Hematopoietic multipotent progenitor cell treated with erythropoietin and hydrocortisone succinate and interleukin-3 and kit ligand, for 6 days (in vitro differentiated cells): Measurements from ENCODE around the gene OSBPL5.
A peak's percentile ranks its signal among the peaks of the same experiment; 100 is the strongest.

Experiments
- DNase-seq: peaks from one replicate; pipeline ENCODE4 v3.0.0-alpha.2; 2015

The OSBPL5 gene

DNA sequence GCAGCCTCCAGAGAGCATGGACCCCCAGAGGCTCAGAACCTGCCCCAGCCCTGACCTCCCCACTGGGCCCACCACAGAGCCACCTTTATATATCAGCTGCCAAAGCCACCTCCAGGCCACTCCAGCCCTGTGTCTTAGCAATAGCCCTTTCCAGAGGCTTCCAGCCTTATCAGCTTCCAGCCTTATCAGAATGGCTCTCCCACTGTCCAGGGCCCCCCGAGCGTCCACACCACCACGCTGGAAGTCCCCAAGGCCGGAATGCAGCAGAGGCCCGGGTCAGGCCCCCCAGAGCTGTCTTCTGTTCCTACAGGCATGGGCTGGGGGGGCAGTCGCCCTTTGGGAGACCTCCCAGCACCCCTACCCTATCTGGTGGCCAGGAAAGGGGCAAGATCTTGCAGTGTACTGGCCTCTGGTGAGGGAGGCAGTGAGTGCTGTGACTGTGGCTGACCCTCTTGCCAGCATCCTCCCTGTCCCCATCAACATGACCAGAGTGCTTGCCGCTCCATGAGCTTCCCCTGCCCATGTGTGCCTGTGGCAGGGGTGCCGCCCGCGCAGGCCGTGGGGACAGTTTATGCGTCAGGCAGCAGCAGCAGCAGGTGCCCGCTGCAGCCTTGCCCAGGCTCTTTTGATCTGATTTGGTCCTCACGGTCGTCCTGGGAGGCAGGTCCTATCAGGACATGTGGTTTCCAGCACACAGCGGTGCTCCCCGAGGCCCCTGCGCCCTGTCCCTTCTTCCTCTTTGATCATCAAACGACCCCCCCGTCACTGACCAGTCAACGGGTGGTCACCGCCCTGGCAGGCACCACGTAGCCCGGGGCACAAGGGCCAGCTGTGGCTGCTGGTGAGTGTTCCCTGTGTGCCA, 15.9 kb downstream of the OSBPL5 start:
- no peak for DNase-seq

DNA sequence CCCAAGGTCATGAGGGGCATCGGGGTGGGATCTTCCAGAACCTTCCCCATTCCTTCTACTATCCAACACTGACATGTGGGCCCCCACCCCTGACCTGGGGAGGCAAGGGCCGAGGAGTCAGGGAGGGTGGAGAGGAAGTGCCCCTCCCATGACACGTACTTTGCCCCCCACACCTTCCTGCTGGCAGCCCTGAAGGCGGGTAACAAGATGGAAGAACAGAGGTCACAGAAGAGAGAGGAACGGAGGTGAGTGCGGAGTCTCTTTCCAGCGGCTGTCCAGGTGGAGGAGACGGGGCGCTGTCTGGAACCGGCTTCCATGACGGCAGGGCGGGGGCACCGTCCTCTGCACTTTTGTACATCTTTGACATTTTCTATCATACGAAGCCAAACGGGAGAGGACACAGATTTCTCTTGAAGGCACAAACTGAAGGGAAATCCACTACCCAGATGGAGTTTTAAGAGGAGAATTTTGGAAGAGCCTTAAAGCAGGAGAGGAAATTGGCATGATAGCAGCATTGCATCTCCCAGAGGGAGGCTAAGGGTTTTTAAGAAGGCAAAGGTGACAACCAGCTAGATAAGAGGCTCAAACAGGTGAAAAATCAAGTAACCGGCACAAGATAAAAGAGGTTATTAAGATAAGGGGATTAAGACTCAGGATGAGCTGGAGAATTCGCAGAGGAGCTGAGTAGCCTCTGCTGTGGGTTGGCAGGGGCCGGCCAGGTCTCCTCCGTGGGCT, 16.7 kb downstream of the OSBPL5 start:
- DNase-seq, result no peak

DNA sequence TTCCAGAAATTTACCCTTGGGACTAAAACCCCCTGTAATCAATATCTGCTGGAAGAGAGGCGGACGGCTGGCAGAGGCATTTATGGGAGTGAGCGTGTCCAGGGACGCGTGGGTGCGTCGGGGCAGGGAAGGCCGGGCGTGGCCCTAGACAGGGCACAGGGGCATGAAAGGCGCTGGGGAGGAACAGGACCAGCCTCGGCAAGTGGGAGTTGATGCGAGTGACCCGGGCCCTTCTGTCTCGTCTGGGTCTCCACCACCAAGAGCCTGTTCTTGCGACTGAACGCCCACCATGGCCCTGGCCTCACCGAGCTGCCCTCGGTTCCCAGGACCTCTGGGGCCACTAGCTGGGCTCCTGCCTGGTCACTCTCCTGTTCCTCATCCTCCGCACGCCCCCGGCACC, 17.5 kb downstream of the OSBPL5 start:
- no peak for DNase-seq

DNA sequence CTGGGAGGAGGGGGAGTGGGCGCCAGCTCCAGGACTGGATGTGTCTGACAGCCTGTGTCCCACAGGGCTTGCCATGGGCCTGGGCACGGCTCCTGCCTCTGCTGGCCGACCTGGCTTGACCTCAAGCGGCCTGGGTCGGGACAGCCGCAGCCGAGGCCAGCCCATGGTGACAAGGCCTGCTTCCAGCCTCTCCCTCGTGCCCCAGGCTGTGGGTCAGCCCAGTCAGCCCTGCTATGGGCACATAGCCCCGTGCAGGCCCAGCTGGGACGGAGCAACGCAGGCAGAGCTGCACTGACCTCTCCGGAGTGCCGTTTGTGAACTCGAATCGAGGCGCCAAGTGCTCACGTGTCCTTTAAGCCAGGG, 17.9 kb downstream of the OSBPL5 start:
- DNase-seq, result no peak

DNA sequence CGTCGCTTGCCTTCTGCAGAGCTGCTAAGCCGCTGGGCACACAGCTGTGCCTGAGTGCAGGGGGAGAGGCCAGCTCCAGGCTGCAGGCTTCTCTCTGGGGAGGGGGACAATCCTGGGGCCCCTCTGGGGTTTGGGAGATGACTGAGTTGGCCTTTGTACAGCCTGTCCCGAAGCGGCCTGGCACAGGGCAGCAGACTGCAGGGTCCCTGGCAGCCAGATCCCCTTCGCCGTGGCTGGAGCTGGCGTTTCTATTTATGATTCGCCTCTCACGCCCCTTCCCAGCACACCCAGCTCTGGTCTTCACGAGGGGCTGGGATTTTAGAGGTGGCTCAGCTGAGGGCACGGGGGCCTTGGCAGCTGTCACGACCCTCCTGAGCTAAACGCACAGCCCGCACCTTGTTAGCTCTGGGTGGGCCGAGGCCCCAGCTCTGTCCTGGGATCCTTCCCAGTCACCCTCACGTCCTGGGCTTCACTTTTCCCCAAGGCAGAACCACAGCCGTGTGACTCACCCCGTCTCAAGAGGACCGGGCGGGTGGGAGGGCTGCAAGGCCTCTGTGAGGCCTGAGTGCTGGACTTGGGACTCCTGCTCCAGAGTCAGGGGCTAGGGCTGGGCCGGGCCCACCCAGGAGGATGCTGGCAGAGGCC, 18.4 kb downstream of the OSBPL5 start:
- no peak for DNase-seq

DNA sequence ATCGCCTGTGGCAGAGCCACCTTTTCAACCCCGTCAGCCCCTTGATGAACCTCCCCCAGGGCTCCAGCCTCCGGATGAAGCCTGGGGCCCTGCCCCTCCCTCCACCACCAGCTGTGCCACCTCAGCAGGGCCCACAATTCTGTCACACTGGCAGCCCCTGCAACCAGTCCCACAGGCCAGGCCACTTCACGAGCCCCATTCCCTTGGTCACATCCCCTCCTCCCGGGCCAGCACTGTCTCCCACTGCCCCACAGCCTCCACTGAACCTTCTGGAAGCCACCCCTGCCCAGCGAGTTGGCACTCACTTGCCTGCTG, 19.9 kb downstream of the OSBPL5 start:
- no peak for DNase-seq

DNA sequence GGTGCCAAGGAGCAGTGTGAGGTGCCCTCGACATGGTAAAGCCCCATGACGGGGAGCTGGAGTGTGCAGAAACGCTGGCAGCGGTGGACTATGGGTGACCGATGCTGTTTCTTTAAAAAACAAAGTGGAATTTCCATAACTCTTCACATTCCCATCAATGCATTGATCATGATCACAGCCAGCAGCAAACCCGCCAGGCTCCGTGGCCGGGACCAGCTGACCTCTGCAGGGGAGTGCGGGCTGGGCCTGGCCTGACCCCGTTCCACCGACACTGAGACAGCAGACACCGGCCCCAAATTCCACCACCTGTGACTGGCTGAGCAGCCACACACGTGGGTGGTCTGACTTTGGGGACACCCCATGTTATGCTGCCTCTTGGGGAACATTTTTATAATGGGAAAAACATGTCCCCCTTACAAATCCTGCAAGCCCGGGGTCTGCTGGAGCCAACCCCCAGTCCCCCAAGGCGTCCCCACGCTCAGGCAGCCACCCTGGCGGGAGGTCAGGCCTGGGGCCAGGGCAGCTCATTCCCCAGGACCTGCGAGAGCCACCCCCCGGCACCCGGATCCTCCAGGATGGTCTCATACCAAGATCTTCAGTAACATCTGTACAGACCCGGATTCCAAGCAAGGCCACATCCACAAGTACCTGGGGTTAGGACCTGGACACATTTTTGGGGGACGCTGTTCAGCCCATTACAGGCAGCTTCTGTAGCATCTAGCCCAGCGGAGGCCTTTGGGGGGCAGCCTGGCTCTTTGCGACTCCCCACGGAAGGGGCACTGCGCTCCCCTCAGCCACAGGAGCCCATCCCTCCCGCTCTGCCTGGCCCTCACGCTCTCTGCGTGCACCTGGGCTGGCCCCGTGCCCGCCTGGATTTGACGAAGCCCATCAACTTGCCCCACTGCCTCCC, 20.6 kb downstream of the OSBPL5 start:
- no peak for DNase-seq

DNA sequence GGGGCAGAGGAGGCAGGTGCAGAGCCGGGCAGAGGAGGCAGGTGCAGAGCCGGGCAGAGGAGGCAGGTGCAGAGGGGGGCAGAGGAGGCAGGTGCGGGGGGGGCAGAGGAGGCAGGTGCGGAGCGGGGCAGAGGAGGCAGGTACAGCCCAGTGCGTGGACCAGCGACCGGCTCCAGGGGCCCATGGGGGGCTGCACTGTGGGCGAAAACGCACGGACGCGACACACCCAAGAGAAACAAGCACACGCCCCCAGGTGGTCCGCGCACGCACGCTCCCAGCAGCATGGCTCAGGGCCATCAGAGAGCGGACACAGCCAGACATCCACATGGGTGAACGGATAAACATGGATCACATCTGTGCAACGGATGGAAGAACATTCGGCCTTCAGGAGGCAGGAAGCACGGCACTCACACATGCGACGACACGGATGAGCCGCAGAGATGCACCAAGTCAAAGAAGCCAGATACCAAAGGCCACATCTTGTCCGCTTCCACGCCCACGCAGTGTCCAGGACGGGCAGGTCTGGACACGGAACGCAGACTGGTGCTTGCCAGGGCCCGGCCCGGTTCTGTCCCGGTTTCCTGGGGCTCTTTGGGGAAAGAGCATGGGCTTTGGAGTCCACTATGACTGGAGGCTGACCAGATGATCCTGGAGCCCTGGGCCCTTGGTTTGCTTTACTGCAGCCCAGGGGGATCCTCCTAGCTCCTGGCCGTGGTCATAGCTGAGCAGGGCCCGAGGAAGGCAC, 21.8 kb downstream of the OSBPL5 start:
- no peak for DNase-seq

DNA sequence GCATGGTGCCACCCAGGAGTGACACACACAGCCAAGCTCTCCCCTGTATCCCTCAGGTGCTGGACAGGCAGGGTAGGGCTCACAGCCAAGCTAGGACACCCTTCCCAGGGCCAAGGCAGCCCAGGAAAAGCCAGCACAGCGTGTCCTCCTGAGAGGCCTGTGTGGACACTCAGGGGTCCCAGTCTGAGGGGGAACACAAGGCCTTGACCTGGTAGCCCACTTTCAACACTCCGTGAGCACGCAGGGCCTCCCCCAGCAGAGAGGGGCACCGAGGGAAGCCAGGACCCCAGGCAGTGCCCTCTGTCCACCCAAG, 24.9 kb downstream of the OSBPL5 start:
- DNase-seq, result no peak

DNA sequence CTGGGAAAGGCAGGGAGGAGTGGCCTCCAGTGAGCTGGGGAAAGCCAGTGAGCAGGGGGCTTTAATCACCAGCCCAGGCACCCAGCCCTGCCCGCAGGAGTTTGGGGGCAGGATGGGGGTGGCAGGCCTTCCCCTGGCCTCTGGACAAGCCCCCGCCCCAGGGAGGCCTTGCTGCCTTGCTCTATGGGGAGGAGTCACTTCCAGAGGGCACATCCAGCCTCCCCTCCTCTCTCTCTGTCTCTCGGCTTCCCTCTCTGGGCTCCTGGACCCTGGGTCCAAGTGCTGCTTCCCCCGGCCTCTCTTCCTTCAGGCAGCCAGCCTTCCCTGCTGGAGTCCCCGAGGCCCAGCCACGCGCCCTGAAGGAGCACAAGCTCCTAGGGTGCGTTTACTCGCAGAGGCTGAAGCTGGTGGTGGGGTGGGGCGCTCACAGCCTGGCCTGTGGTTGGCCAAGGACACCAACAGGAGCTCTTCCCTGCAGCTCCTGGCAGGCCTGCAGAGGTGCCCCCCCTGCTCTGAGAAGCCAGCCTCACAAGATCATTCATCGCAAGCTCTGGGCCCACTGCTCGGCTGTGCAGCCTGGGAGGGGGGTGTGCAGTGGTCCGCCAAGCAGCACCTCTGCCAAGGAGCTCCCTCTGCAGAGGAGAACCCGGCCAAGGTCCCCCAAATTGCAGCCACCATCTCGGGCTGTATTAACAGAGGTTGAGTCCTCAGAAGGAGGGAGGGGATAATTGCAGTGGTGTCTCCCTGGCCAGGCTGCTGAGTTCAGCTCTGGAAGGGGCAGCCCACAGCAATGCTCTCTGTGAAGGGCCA, 25.4 kb downstream of the OSBPL5 start:
- DNase-seq, result peak; percentile 34

DNA sequence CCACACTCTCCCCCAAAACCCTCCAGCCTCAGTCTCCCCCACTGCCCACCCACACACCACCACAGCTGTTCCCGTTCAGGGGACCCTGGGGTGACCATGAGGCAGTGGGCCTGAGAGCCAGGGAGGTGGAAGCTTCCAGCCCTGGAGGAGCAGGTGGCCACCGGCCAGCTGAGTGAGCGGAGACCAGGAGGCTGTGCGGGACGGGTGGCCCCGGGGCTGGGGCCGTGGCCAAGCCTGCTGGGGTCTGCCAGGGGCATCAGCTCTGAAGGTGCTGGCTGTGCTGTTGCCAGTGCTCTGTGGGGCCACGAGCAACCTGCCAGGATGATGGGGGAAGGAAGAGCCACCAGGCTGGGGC, 26.0 kb downstream of the OSBPL5 start:
- no peak for DNase-seq

DNA sequence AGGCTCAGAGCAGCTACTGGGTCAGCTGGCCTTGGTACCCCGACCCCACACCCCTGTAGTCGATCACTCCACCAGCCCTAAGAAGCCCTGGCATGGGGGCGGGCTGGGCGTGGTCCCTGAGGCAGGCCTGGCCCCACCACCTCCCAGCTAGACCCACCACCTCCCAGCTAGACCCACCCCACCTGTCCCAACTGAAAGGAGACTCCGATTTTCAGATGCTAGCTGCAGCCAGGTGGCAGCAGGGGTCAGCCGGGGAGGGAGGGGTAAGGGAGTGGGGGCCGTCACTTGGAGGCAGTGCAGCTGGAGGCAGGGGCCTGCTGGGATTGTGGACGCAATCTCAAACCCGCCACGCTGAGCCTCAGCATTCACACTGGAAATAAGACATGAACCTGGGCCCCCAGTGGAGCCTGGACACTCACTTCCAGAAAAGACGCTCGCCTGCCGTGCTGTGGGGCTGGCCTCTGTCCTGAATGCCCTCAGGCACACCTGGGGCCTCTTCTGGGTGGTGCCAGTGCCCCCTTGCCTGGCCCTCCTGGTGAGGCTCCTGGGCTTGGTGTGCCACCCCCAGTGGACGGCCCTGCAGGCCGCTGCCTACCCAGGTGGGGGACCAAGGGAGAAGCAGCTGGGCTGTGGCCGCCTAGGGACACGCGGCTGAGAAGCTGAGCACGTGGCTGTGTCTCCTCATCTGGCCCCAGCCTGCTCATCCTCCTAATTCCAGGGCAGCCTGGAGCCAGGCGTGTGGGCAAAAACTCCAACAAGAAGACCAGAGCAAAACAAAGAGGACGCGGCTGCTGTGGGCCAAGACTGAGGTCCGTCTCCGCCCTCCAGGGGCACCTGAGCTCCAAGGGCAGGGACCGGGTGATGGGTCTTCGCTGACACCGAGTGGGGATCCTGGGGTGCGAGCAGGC, 26.7 kb downstream of the OSBPL5 start:
- peak; percentile 37 for DNase-seq

DNA sequence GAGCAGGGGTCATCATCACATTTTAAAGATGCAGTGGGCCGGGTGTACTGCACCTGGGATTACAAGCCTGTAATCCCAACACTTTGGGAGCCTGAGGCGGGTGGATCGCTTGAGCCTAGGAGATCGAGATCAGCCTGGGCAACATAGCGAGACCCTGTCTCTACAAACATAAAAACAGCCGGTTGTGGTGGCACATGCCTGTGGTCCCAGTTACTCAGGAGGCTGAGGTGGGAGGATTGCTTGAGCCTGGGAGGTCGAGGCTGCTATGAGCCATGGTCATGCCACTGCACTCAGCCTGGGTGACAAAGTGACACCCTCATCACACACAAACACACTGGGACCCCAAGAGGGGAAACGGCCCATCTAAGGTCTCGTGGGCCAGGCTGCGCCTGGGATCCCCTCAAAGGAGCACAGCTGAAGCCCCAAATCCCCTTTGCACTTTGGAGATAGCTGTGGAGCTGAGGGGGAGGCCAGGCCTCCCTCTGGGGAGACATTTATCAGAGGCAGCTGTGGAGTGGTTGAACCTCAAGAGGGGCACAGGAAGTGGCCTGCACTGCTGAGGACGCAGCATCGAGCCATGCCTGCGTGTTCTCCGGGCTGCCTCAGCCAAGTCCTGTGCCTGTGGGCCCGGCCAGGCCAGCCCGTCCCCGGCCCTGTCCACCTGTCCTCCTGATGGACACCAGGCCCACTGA, 27.5 kb downstream of the OSBPL5 start:
- peak; percentile 80 for DNase-seq

DNA sequence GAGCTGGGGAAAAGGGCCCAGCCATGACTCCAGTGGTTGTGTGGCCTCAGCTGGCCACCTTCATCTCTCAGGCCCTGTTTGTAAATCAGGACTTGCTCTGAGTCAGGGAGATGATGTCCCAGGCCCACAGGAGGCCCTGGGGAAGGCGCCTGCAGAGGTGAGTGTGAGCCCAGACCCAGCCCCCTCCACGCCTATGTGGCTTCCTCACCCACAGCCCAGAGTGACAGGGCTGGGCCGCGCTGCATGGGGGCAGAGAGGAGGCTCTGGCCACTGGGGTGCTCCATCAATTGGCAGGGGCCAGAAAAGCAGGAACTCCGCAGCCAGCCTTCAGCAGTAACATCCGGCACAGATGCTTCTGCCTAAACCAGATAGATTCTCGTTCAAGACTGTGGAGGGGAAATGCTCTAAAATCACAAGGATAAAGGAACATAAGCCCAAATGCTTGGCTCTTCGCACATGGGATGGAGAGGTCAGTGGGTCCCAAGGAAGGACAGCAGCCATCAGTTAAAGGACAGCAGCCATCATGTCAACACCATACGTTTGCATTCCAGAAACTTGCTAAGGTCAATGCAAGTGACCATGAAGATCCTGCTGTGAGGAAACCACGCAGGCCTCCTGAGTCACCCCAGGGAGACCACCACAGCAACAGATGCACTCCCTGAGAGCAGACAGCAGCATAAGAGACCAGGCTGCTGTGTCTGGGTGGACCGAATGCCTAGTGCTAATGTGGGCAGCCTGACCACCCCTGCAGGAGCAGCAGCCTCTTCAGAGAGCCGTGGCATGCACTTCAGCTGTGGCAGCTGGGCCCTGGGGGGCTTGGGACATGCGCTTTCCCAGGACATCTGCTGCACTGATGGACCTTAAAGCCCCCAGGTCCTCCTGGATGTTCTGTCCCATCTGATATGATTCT, 28.3 kb downstream of the OSBPL5 start:
- peak; percentile 36 for DNase-seq

DNA sequence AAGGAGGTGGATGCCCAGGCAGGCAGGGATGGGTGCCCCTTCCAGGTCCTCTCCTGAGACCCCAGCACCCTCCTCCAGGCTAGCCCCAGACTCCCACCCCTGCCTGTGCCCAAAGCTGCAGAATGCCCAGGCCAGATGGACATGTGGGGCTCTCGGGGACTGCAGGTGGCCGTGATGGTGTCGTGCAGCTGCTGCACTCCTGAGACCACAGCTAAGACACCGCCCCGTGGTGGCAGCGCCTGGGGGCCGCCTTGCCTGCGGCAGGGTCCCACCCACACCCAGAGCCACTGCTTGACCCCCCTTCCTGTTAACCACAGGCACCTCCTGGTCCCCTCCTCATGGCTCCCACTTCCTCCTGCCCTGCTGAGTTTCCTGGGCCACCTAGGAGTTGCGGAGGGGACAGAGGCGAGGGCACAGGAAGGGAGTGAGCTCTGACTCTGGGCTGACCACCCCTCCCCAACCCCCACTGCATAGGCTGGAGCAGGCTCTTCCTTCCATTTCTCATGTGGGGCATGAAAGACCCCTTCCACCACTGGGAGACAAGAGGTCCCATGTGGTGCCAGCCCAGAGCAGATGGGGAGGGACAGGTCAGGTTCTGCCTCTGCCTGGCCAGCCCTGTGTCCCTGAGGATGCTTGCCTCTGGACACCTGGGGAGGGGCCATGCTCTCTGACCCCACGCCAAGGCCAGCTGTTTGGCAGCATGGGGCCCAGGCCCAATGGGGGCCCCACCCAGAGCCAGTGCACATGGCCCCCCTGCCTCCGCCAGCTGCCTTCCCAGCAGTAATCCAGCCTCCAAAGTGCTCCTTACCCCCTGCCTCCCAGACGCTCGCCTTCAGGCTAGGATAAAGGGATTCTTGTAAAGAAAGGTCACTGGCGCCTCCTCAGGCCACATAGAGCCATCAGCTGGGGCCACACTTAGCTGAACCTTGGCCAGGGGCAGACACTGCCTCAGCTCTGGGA, 29.3 kb downstream of the OSBPL5 start:
- DNase-seq, result peak; percentile 64

DNA sequence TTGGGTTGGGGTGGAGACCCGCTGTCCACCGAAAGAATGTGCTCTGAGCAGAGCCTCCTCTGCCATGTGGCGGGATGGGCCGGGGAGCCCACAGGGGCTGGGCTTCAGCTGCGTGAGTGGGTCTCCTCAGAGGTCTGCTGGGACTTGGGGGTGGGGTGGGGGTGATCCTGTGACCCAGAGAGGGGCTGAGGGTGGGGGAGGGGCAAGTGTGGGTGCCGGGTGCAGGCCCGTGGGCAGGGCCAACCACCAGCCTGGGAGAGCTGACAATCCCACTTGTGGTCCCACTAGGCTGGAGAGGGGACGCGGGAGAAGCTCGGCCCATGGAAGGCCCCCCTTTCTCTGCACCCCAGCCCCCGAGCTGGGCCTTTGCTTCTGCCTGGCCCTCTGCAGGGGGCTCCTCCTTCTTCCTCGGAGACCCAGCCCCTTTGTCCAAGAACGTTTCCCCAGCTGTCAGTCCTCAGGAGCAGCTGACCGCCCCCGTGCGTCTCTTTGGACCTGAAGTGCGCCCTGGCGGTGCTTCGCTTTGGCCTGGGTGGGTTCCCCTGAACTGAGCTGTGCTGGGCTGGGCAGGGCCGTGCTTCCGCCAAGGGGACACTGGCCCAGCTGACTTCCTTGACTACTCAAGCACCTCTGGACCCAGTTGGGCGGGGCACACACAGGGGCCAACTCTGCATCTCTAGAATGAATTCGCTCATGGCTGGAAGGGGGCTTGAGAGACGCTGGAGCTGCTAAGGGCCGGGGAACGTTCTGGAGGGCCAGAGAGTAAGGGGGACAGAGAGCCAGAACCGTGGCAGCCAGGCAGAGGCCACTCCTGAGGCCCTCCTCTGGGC, 30.2 kb downstream of the OSBPL5 start:
- DNase-seq, result no peak

DNA sequence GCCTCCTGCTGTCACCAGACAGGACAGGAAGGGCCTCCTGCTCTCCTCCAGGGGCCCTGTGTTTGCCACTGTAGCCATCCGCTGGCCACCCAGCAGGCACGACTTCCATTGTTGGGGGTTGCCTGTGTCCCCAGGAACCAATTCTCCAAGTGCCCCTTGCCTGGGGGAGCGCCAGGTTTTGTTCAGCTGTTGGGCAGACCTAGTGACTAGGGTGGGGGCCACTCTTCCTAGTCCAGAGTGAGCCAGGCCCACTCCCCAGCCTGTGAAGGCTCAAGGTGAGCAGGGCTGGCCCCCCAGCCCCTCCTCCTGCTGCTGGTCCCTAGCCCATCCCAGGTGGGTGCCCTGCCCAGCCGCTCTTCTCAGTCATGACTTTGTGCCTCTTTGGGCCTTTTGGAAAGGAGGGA, 30.9 kb downstream of the OSBPL5 start:
- DNase-seq, result no peak
